NCI-H2029 treated with DMSO at 0.1 percent for 48 hours (cell line): ENCODE results near the gene MDFI.

Experiments used
- DNase-seq: peaks from one replicate; lab custom pipeline; 2025; lab: John Stamatoyannopoulos, UW

Gene MDFI

DNA sequence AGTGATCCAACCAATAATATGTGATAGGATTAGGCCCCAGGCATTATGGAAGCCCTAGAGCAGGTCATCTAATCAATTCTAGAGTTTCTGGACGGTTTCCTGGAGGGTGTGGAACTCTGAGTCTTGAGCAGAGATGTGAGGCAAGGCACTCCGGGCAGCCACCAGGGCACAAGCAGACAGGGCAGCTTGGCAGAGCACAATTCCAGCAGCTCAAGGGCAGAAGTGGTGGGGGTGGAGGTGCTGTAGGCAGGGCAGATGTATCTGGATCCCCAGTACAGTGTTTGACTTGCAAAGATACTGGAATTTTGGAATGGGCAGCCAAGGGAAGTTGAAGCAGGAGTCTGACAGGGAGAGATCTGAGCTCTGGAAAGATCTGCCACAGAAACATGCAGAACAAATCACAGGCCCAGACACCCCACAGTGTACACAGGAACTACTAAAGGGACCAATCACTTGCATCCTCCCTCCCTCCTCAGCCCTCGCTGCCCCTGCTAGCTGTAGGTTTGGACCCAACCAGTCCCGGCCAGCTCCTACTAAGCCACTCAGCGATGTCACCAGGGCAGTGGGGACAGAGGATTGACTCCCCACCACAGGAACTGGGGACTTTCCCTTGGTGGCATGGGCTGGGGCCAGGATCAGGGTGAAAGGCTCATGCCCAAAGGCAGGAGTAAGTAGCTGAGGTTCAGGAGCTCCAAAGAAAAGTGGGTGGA is 50.1 kb downstream of the MDFI start:
- DNase-seq = no peak

GRCh38 chr6:41689171-41690008 is 51.1 kb downstream of the MDFI start:
- no peak for DNase-seq

DNA sequence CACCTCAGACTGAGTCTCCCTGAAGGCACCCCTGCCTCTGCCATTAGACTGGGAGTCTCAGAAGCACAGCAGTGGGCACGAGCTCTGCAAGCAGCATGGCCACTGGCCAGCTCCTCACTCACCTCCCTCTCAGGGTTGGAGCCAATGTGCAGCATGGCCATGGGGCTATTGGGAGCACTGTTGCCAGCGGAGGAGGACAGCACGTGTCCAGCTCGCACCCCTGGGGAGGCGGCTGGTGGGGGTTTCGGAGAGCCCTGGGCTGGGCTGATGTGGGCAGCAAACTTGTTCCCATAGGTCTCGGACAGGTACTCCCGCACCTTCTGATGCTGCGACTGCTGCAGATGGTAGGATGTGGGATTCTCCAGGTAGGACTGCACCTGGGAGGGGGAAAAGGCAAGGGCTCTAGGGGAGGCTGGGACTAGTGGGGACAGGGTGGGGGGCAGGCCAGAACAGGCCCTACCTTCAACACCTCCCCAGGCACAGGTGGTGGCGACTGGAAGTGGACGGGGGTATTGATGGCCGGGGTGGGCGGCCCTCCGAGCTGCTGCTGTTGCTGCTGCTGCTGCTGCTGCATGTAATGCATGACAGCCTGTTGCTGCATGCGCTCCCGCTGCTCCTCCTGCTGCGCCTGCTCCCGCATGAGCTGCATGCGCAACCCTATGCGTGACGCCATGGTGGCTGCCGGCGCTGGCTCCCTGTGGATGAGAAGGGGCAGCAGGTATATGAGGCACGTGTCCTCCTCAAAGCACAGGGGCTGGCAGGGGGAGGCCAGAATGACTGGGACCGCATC is 52.5 kb downstream of the MDFI start:
- DNase-seq = no peak

- no peak for DNase-seq
These were observed 53.3 kb downstream of the MDFI start for GRCh38 chr6:41691426-41692079.

GRCh38 chr6:41692080-41692675 is 53.9 kb downstream of the MDFI start:
- no peak for DNase-seq

- no peak for DNase-seq
These were observed 54.5 kb downstream of the MDFI start for GRCh38 chr6:41692730-41693129.

DNA sequence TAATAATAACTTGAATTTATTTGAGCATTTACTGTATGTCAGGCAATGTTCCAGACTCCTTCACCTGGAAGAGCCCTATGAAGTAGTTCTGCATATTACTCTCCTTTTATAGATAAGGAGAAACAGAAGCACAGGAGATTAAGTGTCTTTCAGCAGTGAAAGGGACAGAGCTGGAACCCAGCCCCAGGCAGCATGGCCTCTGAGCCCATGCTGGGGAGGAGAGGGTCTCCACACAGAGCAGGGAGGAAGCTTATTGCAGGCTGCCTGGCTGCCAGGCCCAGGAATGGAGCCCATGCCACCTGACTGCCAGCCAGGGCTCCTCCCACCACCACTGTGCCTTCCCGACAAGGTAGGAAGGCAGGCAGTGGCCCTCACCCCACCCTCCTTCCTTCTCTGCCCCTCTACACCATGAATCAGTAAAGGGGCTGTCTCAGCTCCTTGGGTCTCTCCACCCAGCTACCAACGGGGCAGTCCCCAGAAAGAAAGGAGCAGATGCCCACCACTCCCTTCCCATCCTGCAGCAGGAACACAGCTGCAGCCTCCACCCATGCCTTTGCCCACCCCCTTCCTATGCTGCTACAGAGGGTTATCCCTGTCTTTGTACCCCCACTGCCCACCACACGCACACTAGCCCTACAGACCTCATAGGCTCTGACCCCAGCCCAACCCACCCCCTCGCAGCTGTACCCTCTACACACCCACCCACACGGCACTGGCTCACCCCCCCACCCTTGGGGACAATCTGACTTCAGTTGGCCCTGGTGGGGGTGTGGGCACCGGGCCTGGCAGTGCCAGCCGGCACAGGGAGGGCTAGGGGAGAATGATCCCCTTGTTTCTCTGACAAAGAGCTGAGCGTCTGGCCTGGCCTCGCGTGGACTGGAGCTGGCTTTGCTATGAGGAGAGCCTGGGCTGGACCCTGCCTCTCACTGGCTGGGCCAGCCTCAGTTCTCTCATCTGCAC is 55.3 kb downstream of the MDFI start:
- no peak for DNase-seq

GRCh38 chr6:41694815-41695526 is 56.7 kb downstream of the MDFI start:
- DNase-seq = no peak

DNA sequence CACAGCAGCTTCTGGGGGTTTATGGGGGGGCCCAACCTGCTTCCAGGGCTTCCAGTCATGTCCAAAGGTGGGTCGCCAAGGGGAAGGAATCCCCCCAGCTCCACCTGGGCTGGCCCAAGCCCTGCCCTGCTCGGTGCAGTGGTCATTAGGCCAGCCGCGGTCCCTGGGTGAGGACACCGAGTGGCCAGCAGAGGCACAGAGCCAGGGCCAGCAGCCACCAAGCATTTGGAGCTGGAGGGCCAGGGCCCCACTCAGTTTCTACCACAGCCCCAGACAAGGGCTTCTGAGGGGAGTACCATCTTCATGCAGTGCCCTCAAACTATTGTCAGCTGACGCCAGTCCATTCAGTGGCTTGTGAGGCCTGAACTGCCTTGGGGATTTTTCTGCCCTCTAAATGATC is 57.6 kb downstream of the MDFI start:
- DNase-seq = no peak

DNA sequence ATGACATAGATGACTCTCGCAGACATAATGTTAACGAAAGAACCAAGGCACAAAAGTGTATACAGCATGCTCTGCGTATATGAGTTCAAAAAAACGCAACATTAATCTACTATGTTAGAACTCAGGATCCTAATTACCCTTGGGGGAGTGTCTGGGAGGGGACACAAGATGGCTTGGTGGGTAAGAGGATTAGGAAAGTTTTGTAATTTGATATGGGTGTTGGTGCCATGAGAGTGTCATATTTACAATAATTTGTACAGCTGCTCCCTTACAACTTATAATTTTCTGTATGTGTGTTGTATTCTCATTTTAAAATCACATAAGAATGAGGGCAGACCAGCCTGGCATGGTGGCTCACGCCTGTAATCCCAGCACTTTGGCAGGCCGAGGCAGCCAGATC is 58.5 kb downstream of the MDFI start:
- no peak for DNase-seq

- DNase-seq = no peak
These were observed 59.9 kb downstream of the MDFI start for GRCh38 chr6:41697861-41698781.

- no peak for DNase-seq
These were observed 60.8 kb downstream of the MDFI start for GRCh38 chr6:41699063-41699462.

- no peak for DNase-seq
These were observed 62.4 kb downstream of the MDFI start for GRCh38 chr6:41700463-41701347.

DNA sequence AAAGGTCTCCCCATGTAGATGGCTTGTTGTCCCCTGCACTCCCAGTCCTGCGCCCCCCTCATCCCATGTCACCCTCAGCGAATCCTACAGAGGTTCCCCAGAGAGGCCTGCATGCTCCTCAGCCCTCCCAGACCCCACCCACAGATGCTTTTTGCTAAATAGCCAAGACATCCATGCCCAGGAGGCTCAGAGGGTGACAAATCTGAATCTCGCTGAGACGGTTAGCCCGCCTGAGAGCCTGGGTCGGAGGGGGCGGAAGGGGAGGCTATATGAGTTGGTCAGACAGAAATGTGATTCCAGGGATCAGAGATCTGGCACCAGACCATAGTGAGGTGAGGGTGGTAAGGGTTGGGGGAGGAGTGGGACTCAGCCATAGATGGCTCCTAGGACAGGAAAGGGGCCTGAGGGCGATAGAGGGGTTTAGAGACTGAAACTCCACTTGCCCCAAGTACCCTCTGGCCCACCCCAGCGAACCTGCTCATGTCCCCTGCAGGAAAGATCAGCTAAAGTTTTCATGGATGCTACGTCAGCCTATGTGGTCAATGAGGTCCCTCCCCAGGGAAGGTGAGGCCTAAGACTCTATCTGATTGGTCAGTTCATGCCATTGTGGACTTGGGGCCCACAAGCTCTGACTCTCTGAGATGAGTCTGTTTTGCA is 63.9 kb downstream of the MDFI start:
- DNase-seq = no peak

DNA sequence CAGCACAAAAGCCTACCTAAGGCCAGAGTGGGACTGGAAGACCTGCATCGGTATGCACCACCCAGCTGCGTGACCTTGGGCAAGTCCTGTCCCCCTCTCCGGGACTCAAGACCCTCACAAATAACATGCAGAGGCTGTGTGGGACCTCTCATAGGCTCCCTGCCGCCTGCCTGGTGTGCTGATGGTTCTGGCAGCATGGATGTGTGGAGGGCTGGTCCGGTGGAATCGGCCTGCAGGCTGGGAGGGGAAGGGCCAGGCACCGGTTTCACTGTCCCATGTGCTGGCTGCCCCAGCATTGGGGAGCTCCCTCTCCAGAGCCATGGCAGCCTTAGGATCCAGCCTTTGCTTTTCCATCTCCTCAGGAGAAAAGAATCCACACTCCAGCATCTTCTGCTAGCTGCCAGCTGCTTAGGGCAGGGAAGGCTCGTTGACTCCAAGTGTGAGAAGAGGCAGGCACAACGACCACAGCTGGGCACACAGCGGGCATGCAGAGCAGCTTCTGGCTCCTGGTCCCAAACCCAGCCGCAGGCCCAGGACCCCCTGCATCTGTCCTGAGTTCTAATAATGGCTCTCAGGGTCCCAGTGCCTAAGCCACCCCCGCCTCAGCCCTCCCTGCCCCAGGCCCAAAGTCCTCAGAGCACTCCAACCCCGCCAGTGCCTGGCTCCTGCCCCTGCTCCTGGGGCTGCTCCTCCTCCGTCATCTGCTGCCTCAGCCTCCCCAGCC is 64.7 kb downstream of the MDFI start:
- no peak for DNase-seq
